ENCODE results near the gene DEFB131B. TPM values are rescaled to one million over a fixed set of nuclear protein-coding genes. Genes with fewer than 3 reads are reported as not detected.
"Not testable (repeated sequence)": the region's sequence is repeated elsewhere in the genome, so short reads cannot be mapped to it uniquely, and the experiment has no call there.

The DEFB131B gene
- total and polyA plus RNA-seq, 2 of the 8 experiments (the other 6 are each of a cell fraction or from before 2014, with no cell fraction given), result not detected

GRCh38 chr11:71885806-71886205 is 7.6 kb downstream of the DEFB131B start:
- H2BK5ac ChIP-seq (ENCODE audit: low read depth, low read length); H2BK15ac ChIP-seq (ENCODE audit: low read length); H2BK12ac ChIP-seq (ENCODE audit: low read depth, low read length); POLR2A ChIA-PET (ENCODE audit: partially characterized antibody); H3K4ac ChIP-seq (replicated peaks; ENCODE audit: insufficient read length, low read depth, low read length); H3K23ac ChIP-seq (ENCODE audit: insufficient read length); H2BK120ac ChIP-seq (replicated peaks; ENCODE audit: low read depth, low read length); H2AFZ ChIP-seq (ENCODE audit: low read length); H3K18ac ChIP-seq (ENCODE audit: extremely low read depth, low read length); H3K4me1 ChIP-seq (replicated peaks in 1 of 4; ENCODE audit: control insufficient read depth in 3 of 4, insufficient read depth in 4 of 4, low read length in 3 of 4); H3K36me3 ChIP-seq (ENCODE audit: control insufficient read depth in 2 of 4, insufficient read depth in 4 of 4, low read length in 3 of 4); H4K8ac ChIP-seq (ENCODE audit: extremely low read depth, insufficient read depth, low read length); H3K9me3 ChIP-seq (ENCODE audit: insufficient read depth in 2 of 2, low read depth in 1 of 2, low read length in 1 of 2); H3K79me1 ChIP-seq (ENCODE audit: low read depth, low read length); H3K56ac ChIP-seq (replicated peaks; ENCODE audit: insufficient read length, low read depth, low read length); H3K23me2 ChIP-seq (ENCODE audit: low read depth, low read length); H3K14ac ChIP-seq (ENCODE audit: insufficient read length); H3K4me2 ChIP-seq (ENCODE audit: insufficient read depth in 1 of 2, low read depth in 2 of 2, low read length in 2 of 2); H3K4me3 ChIP-seq (ENCODE audit: extremely low read depth in 1 of 4, insufficient read depth in 2 of 4, low read depth in 3 of 4, low read length in 4 of 4); DNase-seq (ENCODE audit: low read depth in 1 of 2, low spot score in 2 of 2); FAIRE-seq; H2AK5ac ChIP-seq (ENCODE audit: low read depth, low read length); H3K27ac ChIP-seq (ENCODE audit: low read depth, low read length); H4K91ac ChIP-seq (replicated peaks; ENCODE audit: insufficient read length, low read length); H3K9ac ChIP-seq (replicated peaks in 1 of 4; ENCODE audit: extremely low read depth in 1 of 4, low read depth in 3 of 4, low read length in 3 of 4); CTCF ChIA-PET (ENCODE audit: partially characterized antibody); H2BK20ac ChIP-seq (ENCODE audit: low read length); H3K79me2 ChIP-seq (ENCODE audit: control insufficient read depth in 1 of 2, insufficient read depth in 2 of 2, low read length in 2 of 2); H4K20me1 ChIP-seq (replicated peaks in 1 of 2; ENCODE audit: control insufficient read depth in 1 of 2, insufficient read depth in 2 of 2, low read length in 2 of 2); H4K5ac ChIP-seq (ENCODE audit: insufficient read length, low read depth, low read length); H3K27me3 ChIP-seq (replicated peaks in 1 of 4; ENCODE audit: control insufficient read depth in 3 of 4, extremely low read depth in 1 of 4, insufficient read depth in 3 of 4, low read length in 3 of 4): not testable (repeated sequence)
- WGBS, 2 experiments (ENCODE audit: extremely low coverage in 1 of 2, insufficient coverage in 1 of 2, insufficient read length in 1 of 2, insufficient replicate concordance in 2 of 2, low coverage in 1 of 2, low lambda C conversion rate in 2 of 2, missing lambda C conversion rate in 1 of 2), result 93% methylated on average over 12 of the region's 12 CpGs; no CpG with 5 or more reads in 1 of the 2 experiments

- H3K18ac ChIP-seq (ENCODE audit: extremely low read depth, low read length); H3K79me2 ChIP-seq (ENCODE audit: control insufficient read depth in 1 of 2, insufficient read depth in 2 of 2, low read length in 2 of 2); H3K79me1 ChIP-seq (ENCODE audit: low read depth, low read length); H2BK12ac ChIP-seq (ENCODE audit: low read depth, low read length); H3K4me3 ChIP-seq (ENCODE audit: extremely low read depth in 1 of 4, insufficient read depth in 2 of 4, low read depth in 3 of 4, low read length in 4 of 4); H3K4me2 ChIP-seq (ENCODE audit: insufficient read depth in 1 of 2, low read depth in 2 of 2, low read length in 2 of 2); H3K23ac ChIP-seq (ENCODE audit: insufficient read length); H4K20me1 ChIP-seq (replicated peaks in 1 of 2; ENCODE audit: control insufficient read depth in 1 of 2, insufficient read depth in 2 of 2, low read length in 2 of 2); H3K36me3 ChIP-seq (ENCODE audit: control insufficient read depth in 2 of 4, insufficient read depth in 4 of 4, low read length in 3 of 4); H3K9me3 ChIP-seq (ENCODE audit: insufficient read depth in 2 of 2, low read depth in 1 of 2, low read length in 1 of 2); H2AK5ac ChIP-seq (ENCODE audit: low read depth, low read length); H3K4ac ChIP-seq (replicated peaks; ENCODE audit: insufficient read length, low read depth, low read length); H2BK5ac ChIP-seq (ENCODE audit: low read depth, low read length); H4K91ac ChIP-seq (replicated peaks; ENCODE audit: insufficient read length, low read length); H2AFZ ChIP-seq (ENCODE audit: low read length); H2BK20ac ChIP-seq (ENCODE audit: low read length); H3K14ac ChIP-seq (ENCODE audit: insufficient read length); H2BK15ac ChIP-seq (ENCODE audit: low read length); DNase-seq (ENCODE audit: low read depth in 1 of 2, low spot score in 2 of 2); H3K27me3 ChIP-seq (replicated peaks in 1 of 4; ENCODE audit: control insufficient read depth in 3 of 4, extremely low read depth in 1 of 4, insufficient read depth in 3 of 4, low read length in 3 of 4); H3K56ac ChIP-seq (replicated peaks; ENCODE audit: insufficient read length, low read depth, low read length); H3K27ac ChIP-seq (ENCODE audit: low read depth, low read length); H3K9ac ChIP-seq (replicated peaks in 1 of 4; ENCODE audit: extremely low read depth in 1 of 4, low read depth in 3 of 4, low read length in 3 of 4); POLR2A ChIA-PET (ENCODE audit: partially characterized antibody); H3K23me2 ChIP-seq (ENCODE audit: low read depth, low read length); FAIRE-seq; H4K8ac ChIP-seq (ENCODE audit: extremely low read depth, insufficient read depth, low read length); H4K5ac ChIP-seq (ENCODE audit: insufficient read length, low read depth, low read length); H2BK120ac ChIP-seq (replicated peaks; ENCODE audit: low read depth, low read length); H3K4me1 ChIP-seq (replicated peaks in 1 of 4; ENCODE audit: control insufficient read depth in 3 of 4, insufficient read depth in 4 of 4, low read length in 3 of 4): not testable (repeated sequence)
- WGBS, 2 experiments (ENCODE audit: extremely low coverage in 1 of 2, insufficient coverage in 1 of 2, insufficient read length in 1 of 2, insufficient replicate concordance in 2 of 2, low coverage in 1 of 2, low lambda C conversion rate in 2 of 2, missing lambda C conversion rate in 1 of 2), result 85% methylated on average over 14 of the region's 14 CpGs; no CpG with 5 or more reads in 1 of the 2 experiments
- CTCF ChIA-PET (ENCODE audit: partially characterized antibody), result interaction anchor here (1.1 kb wide), 1 partner anchor 23 kb away, joined by 3 read pairs; no protein-coding TSS in a partner anchor
Observed at GRCh38 chr11:71888335-71889010, 10.2 kb downstream of the DEFB131B start.
